ENCODE data around the gene RDH16.
"Not testable (repeated sequence)": the region's sequence is repeated elsewhere in the genome, so short reads cannot be mapped to it uniquely, and the experiment has no call there.

The RDH16 gene

GRCh38 chr12:56921346-56921745, 36.1 kb downstream of the RDH16 start:
- no peak for DNase-seq (ENCODE audit: low read depth)

- not testable (repeated sequence) for DNase-seq (ENCODE audit: low read depth)
Measured at GRCh38 chr12:56918139-56918538, 39.3 kb downstream of the RDH16 start.

GRCh38 chr12:56916996-56917333, 40.4 kb downstream of the RDH16 start:
- no peak for DNase-seq (ENCODE audit: low read depth)

GRCh38 chr12:56916296-56916995, 41.0 kb downstream of the RDH16 start:
- DNase-seq (ENCODE audit: low read depth), result no peak

- DNase-seq (ENCODE audit: low read depth), result no peak
Measured at GRCh38 chr12:56914724-56915123, 42.7 kb downstream of the RDH16 start.

- DNase-seq (ENCODE audit: low read depth), result no peak
Measured at GRCh38 chr12:56914256-56914655, 43.2 kb downstream of the RDH16 start.

GRCh38 chr12:56909403-56909802, 48.0 kb downstream of the RDH16 start:
- DNase-seq (ENCODE audit: low read depth), result not testable (repeated sequence)

GRCh38 chr12:56908136-56908535, 49.3 kb downstream of the RDH16 start:
- no peak for DNase-seq (ENCODE audit: low read depth)

GRCh38 chr12:56905852-56906251, 51.6 kb downstream of the RDH16 start:
- DNase-seq (ENCODE audit: low read depth), result no peak

GRCh38 chr12:56903374-56903773, 54.0 kb downstream of the RDH16 start:
- no peak for DNase-seq (ENCODE audit: low read depth)
